HL-60 (cell line): ENCODE data around the gene CYGB.

Experiments used
- GABPA ChIP-seq: IDR thresholded peaks from 2 replicates; pipeline ENCODE4 v1.6.1; 2012; ENCODE audit warnings: low read depth
- POLR2AphosphoS5 ChIP-seq: IDR thresholded peaks from 2 replicates; pipeline ENCODE4 v1.6.1; 2012; ENCODE audit warnings: low read depth
- SPI1 ChIP-seq: IDR thresholded peaks from 2 replicates; pipeline ENCODE4 v1.6.1; 2012; ENCODE audit warnings: low read depth, mild to moderate bottlenecking, borderline replicate concordance
- TF ChIP-seq, protein P1 (sequence below): IDR thresholded peaks from one replicate; pipeline ENCODE4 v1.5.1; 2011; ENCODE audit warnings: low read length, control low read depth, inconsistent platforms; ENCODE audit not compliant: insufficient read depth
- TF ChIP-seq, protein P2 (sequence below): IDR thresholded peaks from 2 replicates; pipeline ENCODE4 v1.6.1; 2012; ENCODE audit warnings: low read depth; ENCODE audit not compliant: insufficient replicate concordance

DNA sequence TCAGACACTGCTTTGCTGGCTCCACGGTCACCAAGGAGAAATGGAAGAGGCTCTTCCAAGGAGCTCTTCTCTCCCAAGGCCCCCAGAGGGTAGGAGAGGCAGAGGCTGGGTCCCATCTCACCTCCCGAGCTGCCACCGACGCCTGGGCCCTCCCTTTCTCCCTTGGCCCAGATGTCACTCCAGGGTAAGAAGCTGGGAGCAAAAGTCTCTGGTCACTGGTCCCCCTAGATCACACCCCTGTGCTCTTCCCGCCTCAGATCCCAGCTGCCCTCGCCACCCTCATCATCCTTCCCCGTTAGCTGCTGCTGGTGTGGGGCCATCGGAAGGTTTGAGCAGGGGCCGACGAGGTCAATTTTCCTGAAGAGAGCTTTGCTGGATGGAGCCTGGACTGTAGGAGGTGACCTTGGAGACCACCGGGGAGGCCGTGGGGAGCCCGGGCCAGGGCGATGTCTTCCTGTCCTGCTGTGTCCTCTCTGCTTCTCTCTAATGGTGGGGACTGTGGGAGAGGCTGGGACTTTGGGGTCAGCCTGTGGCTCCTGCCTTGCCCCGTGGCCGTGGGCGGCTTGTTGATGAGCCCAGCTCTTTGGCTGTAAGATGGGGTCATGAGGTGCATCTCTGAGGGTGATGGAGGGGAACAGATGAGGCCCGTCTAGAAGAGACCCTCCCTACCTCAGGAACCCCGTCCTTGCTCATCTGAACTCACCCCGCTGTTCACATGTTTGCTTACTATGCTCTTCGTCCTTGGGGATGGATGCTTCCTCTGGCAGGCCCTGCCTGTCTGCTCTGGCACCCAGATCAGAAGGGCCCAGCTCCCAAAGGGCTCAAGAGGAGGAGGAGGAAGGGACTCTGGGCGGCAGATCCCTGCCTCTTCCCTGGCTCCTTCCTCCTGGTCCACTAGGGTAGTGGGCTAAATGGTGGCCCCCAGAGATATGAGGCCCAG lies 24.9 kb downstream of the CYGB start:
- TF ChIP-seq, protein P1, sequence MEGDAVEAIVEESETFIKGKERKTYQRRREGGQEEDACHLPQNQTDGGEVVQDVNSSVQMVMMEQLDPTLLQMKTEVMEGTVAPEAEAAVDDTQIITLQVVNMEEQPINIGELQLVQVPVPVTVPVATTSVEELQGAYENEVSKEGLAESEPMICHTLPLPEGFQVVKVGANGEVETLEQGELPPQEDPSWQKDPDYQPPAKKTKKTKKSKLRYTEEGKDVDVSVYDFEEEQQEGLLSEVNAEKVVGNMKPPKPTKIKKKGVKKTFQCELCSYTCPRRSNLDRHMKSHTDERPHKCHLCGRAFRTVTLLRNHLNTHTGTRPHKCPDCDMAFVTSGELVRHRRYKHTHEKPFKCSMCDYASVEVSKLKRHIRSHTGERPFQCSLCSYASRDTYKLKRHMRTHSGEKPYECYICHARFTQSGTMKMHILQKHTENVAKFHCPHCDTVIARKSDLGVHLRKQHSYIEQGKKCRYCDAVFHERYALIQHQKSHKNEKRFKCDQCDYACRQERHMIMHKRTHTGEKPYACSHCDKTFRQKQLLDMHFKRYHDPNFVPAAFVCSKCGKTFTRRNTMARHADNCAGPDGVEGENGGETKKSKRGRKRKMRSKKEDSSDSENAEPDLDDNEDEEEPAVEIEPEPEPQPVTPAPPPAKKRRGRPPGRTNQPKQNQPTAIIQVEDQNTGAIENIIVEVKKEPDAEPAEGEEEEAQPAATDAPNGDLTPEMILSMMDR = no peak
- TF ChIP-seq POLR2AphosphoS5 (no peak), GABPA (no peak), SPI1 (no peak)
- TF ChIP-seq, protein P2, sequence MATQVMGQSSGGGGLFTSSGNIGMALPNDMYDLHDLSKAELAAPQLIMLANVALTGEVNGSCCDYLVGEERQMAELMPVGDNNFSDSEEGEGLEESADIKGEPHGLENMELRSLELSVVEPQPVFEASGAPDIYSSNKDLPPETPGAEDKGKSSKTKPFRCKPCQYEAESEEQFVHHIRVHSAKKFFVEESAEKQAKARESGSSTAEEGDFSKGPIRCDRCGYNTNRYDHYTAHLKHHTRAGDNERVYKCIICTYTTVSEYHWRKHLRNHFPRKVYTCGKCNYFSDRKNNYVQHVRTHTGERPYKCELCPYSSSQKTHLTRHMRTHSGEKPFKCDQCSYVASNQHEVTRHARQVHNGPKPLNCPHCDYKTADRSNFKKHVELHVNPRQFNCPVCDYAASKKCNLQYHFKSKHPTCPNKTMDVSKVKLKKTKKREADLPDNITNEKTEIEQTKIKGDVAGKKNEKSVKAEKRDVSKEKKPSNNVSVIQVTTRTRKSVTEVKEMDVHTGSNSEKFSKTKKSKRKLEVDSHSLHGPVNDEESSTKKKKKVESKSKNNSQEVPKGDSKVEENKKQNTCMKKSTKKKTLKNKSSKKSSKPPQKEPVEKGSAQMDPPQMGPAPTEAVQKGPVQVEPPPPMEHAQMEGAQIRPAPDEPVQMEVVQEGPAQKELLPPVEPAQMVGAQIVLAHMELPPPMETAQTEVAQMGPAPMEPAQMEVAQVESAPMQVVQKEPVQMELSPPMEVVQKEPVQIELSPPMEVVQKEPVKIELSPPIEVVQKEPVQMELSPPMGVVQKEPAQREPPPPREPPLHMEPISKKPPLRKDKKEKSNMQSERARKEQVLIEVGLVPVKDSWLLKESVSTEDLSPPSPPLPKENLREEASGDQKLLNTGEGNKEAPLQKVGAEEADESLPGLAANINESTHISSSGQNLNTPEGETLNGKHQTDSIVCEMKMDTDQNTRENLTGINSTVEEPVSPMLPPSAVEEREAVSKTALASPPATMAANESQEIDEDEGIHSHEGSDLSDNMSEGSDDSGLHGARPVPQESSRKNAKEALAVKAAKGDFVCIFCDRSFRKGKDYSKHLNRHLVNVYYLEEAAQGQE = no peak
